Medulla oblongata (tissue), 1 donor: ENCODE measurements around the gene KIDINS220.
"Not testable (repeated sequence)": the region's sequence is repeated elsewhere in the genome, so short reads cannot be mapped to it uniquely, and the experiment has no call there.

Experiments used
- DNase-seq: peaks from one replicate; pipeline ENCODE4 v3.0.0-alpha.2; 2015; ENCODE audit errors: extremely low spot score

The KIDINS220 gene

GRCh38 chr2:8754106-8754776 lies 83.2 kb downstream of the KIDINS220 start:
- DNase-seq: peak; percentile 94

GRCh38 chr2:8753609-8754008 lies 83.8 kb downstream of the KIDINS220 start:
- peak; percentile 39 for DNase-seq

GRCh38 chr2:8752385-8752784 lies 85.0 kb downstream of the KIDINS220 start:
- DNase-seq: no peak

GRCh38 chr2:8750221-8750620 lies 87.2 kb downstream of the KIDINS220 start:
- no peak for DNase-seq

- no peak for DNase-seq
Observed at GRCh38 chr2:8743261-8743660, 94.2 kb downstream of the KIDINS220 start.

- no peak for DNase-seq
Observed at GRCh38 chr2:8740136-8740535, 97.3 kb downstream of the KIDINS220 start.

- no peak for DNase-seq
Observed at GRCh38 chr2:8737571-8738175, 99.7 kb downstream of the KIDINS220 start.

GRCh38 chr2:8732601-8733000 lies 104.8 kb downstream of the KIDINS220 start:
- DNase-seq: no peak

- DNase-seq: no peak
Observed at GRCh38 chr2:8729939-8730338, 107.5 kb downstream of the KIDINS220 start.

GRCh38 chr2:8729101-8729500 lies 108.3 kb downstream of the KIDINS220 start:
- not testable (repeated sequence) for DNase-seq

- no peak for DNase-seq
Observed at GRCh38 chr2:8728305-8729015, 109.0 kb downstream of the KIDINS220 start.

- DNase-seq: no peak
Observed at GRCh38 chr2:8725838-8726237, 111.6 kb downstream of the KIDINS220 start.

- no peak for DNase-seq
Observed at GRCh38 chr2:8722986-8723385, 114.4 kb downstream of the KIDINS220 start.

- DNase-seq: no peak
Observed at GRCh38 chr2:8721410-8721809, 116.0 kb downstream of the KIDINS220 start.

- no peak for DNase-seq
Observed at GRCh38 chr2:8720741-8721140, 116.7 kb downstream of the KIDINS220 start.

GRCh38 chr2:8719528-8719927 lies 117.9 kb downstream of the KIDINS220 start:
- DNase-seq: no peak

- no peak for DNase-seq
Observed at GRCh38 chr2:8714971-8715370, 122.4 kb downstream of the KIDINS220 start.

GRCh38 chr2:8714283-8714682 lies 123.1 kb downstream of the KIDINS220 start:
- DNase-seq: no peak

GRCh38 chr2:8710951-8711350 lies 126.5 kb downstream of the KIDINS220 start:
- DNase-seq: no peak

GRCh38 chr2:8709611-8710010 lies 127.8 kb downstream of the KIDINS220 start:
- DNase-seq: no peak

- DNase-seq: no peak
Observed at GRCh38 chr2:8704906-8705305, 132.5 kb downstream of the KIDINS220 start.

- DNase-seq: no peak
Observed at GRCh38 chr2:8701681-8702379, 135.6 kb downstream of the KIDINS220 start.
